GM20000 (cell line): ENCODE data around the gene KCP.

Experiments
- DNase-seq: peaks from one replicate; pipeline ENCODE4 v3.0.0; 2012; ENCODE audit warnings: low spot score
- TF ChIP-seq, protein P1 (sequence below): IDR thresholded peaks from 2 replicates; pipeline ENCODE4 v1.5.1; 2012; ENCODE audit warnings: mild to moderate bottlenecking, control low read depth; ENCODE audit errors: extremely low read depth, missing control alignments

Gene KCP

GRCh38 chr7:128827971-128828711 is 82.4 kb downstream of the KCP start:
- TF ChIP-seq, protein P1, sequence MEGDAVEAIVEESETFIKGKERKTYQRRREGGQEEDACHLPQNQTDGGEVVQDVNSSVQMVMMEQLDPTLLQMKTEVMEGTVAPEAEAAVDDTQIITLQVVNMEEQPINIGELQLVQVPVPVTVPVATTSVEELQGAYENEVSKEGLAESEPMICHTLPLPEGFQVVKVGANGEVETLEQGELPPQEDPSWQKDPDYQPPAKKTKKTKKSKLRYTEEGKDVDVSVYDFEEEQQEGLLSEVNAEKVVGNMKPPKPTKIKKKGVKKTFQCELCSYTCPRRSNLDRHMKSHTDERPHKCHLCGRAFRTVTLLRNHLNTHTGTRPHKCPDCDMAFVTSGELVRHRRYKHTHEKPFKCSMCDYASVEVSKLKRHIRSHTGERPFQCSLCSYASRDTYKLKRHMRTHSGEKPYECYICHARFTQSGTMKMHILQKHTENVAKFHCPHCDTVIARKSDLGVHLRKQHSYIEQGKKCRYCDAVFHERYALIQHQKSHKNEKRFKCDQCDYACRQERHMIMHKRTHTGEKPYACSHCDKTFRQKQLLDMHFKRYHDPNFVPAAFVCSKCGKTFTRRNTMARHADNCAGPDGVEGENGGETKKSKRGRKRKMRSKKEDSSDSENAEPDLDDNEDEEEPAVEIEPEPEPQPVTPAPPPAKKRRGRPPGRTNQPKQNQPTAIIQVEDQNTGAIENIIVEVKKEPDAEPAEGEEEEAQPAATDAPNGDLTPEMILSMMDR: no peak
- DNase-seq: no peak

GRCh38 chr7:128827248-128827958 is 83.1 kb downstream of the KCP start:
- TF ChIP-seq, protein P1: no peak
- DNase-seq: no peak

- DNase-seq: no peak
- TF ChIP-seq, protein P1: no peak
Observed at GRCh38 chr7:128826916-128827247, 83.6 kb downstream of the KCP start.
